Thyroid gland (tissue), 4 donors: Measurements from ENCODE around the gene OXNAD1.

ENCODE experiments used
- CTCF ChIP-seq, 6 experiments: fragments of 200-600 bp in 3 of 6; fragments of 450-650 bp in 3 of 6; sonication (generic) in 3 of 6; IDR thresholded peaks; one replicate each; pipeline ENCODE4 v1.5.1; 2016 to 2019; ENCODE audit warnings: antibody characterized with exemption in 6 of 6, mild to moderate bottlenecking in 2 of 6, inconsistent platforms in 1 of 6, moderate library complexity in 1 of 6
- POLR2A ChIP-seq, 2 donors: fragments of 450-650 bp; IDR thresholded peaks; one replicate each; pipeline ENCODE4 v1.6.1; 2017; ENCODE audit warnings: antibody characterized with exemption in 2 of 2, mild to moderate bottlenecking in 2 of 2, moderate library complexity in 1 of 2

GRCh38 chr3:16239780-16240179 lies 25.2 kb upstream of the OXNAD1 start:
- no peak for TF ChIP-seq CTCF (IDR thresholded peaks at IDR 0.05)
- TF ChIP-seq POLR2A (IDR thresholded peaks at IDR 0.05), result no peak
